HG02798 (cell line): Measurements from ENCODE around the gene JPH2.

ENCODE experiments used
- ATAC-seq: cut with Tn5 transposase; IDR thresholded peaks from one replicate; pipeline ENCODE4 v1.9.1; 2021; ENCODE audit warnings: mild to moderate bottlenecking; ENCODE audit not compliant: unreplicated experiment, poor library complexity

Gene JPH2

GRCh38 chr20:44188752-44189151 lies 1.8 kb upstream of the JPH2 start:
- ATAC-seq: no peak

GRCh38 chr20:44187772-44188709 lies 1.1 kb upstream of the JPH2 start:
- ATAC-seq: no peak

GRCh38 chr20:44186674-44187053 lies 324 bp downstream of the JPH2 start:
- ATAC-seq: no peak

GRCh38 chr20:44186201-44186600 lies 787 bp downstream of the JPH2 start:
- ATAC-seq: no peak

- ATAC-seq: no peak
Observed at GRCh38 chr20:44185574-44185973, 1.4 kb downstream of the JPH2 start.

- ATAC-seq: no peak
Observed at GRCh38 chr20:44183282-44183681, 3.7 kb downstream of the JPH2 start.

GRCh38 chr20:44182863-44183262 lies 4.1 kb downstream of the JPH2 start:
- ATAC-seq: no peak

- ATAC-seq: no peak
Observed at GRCh38 chr20:44182135-44182765, 4.7 kb downstream of the JPH2 start.

GRCh38 chr20:44181611-44182010 lies 5.4 kb downstream of the JPH2 start:
- no peak for ATAC-seq

GRCh38 chr20:44180814-44181213 lies 6.2 kb downstream of the JPH2 start:
- ATAC-seq: no peak

GRCh38 chr20:44176833-44177534 lies 10.0 kb downstream of the JPH2 start:
- no peak for ATAC-seq

GRCh38 chr20:44174996-44175765 lies 11.8 kb downstream of the JPH2 start:
- ATAC-seq: no peak

- ATAC-seq: no peak
Observed at GRCh38 chr20:44173846-44174245, 13.1 kb downstream of the JPH2 start.

- no peak for ATAC-seq
Observed at GRCh38 chr20:44173116-44173515, 13.9 kb downstream of the JPH2 start.

- ATAC-seq: no peak
Observed at GRCh38 chr20:44172572-44172950, 14.4 kb downstream of the JPH2 start.

- ATAC-seq: no peak
Observed at GRCh38 chr20:44171775-44172571, 15.0 kb downstream of the JPH2 start.

GRCh38 chr20:44170816-44171410 lies 16.1 kb downstream of the JPH2 start:
- ATAC-seq: no peak

GRCh38 chr20:44167736-44168135 lies 19.3 kb downstream of the JPH2 start:
- ATAC-seq: no peak

- no peak for ATAC-seq
Observed at GRCh38 chr20:44166477-44166876, 20.5 kb downstream of the JPH2 start.
